ENCODE data around the gene PIK3CA.

- TF ChIP-seq CTCF (IDR thresholded peaks at IDR 0.05) (no peak), POLR2A (IDR thresholded peaks at IDR 0.05; ENCODE audit: low read depth) (no peak), EP300 (IDR thresholded peaks at IDR 0.05) (no peak), POLR2AphosphoS5 (IDR thresholded peaks at IDR 0.05) (no peak)
Observed at GRCh38 chr3:179269152-179269707, 121.1 kb downstream of the PIK3CA start.
